K562 (cell line): ENCODE results near the gene CRELD2. TPM values are rescaled to one million over a fixed set of nuclear protein-coding genes. Genes with fewer than 3 reads are reported as not detected.

Source experiments
- ATAC-seq: fragments of 200-7000 bp; cut with Tn5 transposase; 3 replicates; pipeline ENCODE4 v1.9.1; 2020; ENCODE audit warnings: moderate library complexity
- BruUV-seq: library from RNA; stranded (reverse); fragments of 400-500 nt; replicated peaks from 2 replicates; lab custom pipeline; 2021; lab: Mats Ljungman, UMichigan
- CTCF ChIA-PET: fragments of 300-600 bp; formaldehyde crosslinking; extraction: SDS; loops from one replicate; lab custom pipeline; 2021; ENCODE audit warnings: low intra/inter-chr PET ratio; lab: Yijun Ruan, JAX
- POLR2A ChIA-PET: fragments of 300-600, 350-650 bp; sonication (Branson Sonifier 250); formaldehyde crosslinking; extraction: SDS; loops from one replicate; lab custom pipeline; 2021; ENCODE audit warnings: antibody characterized with exemption, inconsistent platforms; lab: Yijun Ruan, JAX
- DNase-seq, 4 experiments: peaks; one replicate each; pipeline versions ENCODE4 v3.0.0 to v3.0.0-alpha.2; 2011 to 2018; ENCODE audit warnings: low spot score in 3 of 4, mixed read lengths in 3 of 4; ENCODE audit errors: extremely low read depth in 1 of 4
- FAIRE-seq: peaks from 2 replicates; lab custom pipeline; 2011; peaks lifted over from hg19 to GRCh38; lab: Jason Lieb, UNC
- H2AFZ ChIP-seq: 2 replicates; pipeline ENCODE4 v1.6.0; 2011; ENCODE audit warnings: low read depth, low read length, control low read depth, inconsistent platforms
- H3K27ac ChIP-seq: fragments of 200-600 bp; 3 replicates; pipeline ENCODE4 v1.8.0; 2011; ENCODE audit warnings: low read depth, mild to moderate bottlenecking, control low read depth, inconsistent platforms, low read length, moderate library complexity, mixed read lengths; ENCODE audit errors: extremely low read depth
- H3K27me3 ChIP-seq, 2 experiments: fragments of 300-600 bp in 1 of 2; 2 replicates in 1 of 2; 3 replicates in 1 of 2; pipeline versions ENCODE4 v1.6.0 to v1.8.0; 2011; ENCODE audit warnings: inconsistent platforms in 2 of 2, low read length in 2 of 2, mild to moderate bottlenecking in 1 of 2, mixed read lengths in 1 of 2, moderate library complexity in 1 of 2; ENCODE audit not compliant: control insufficient read depth in 2 of 2, insufficient read depth in 2 of 2
- H3K36me3 ChIP-seq: fragments of 300-600 bp; 3 replicates; pipeline ENCODE4 v1.8.0; 2011; ENCODE audit warnings: mild to moderate bottlenecking, low read length, inconsistent platforms; ENCODE audit not compliant: control insufficient read depth, insufficient read depth
- H3K4me1 ChIP-seq, 2 experiments: fragments of 200-600 bp in 1 of 2; replicated peaks in 1 of 2; 2 replicates in 1 of 2; 3 replicates in 1 of 2; pipeline versions ENCODE4 v1.5.1 to v1.8.0; 2011; ENCODE audit warnings: inconsistent platforms in 2 of 2, low read length in 2 of 2, mild to moderate bottlenecking in 1 of 2, mixed read lengths in 1 of 2, moderate library complexity in 1 of 2; ENCODE audit not compliant: control insufficient read depth in 2 of 2, insufficient read depth in 2 of 2
- H3K4me2 ChIP-seq: 2 replicates; pipeline ENCODE4 v1.6.1; 2011; ENCODE audit warnings: low read length, control low read depth, inconsistent platforms, mixed read lengths; ENCODE audit not compliant: insufficient read depth
- H3K4me3 ChIP-seq: fragments of 200-600 bp; sonication (generic), shearing (Covaris generic); 2 replicates; pipeline ENCODE4 v1.5.1; 2016; ENCODE audit warnings: control low read depth, inconsistent platforms
- H3K79me2 ChIP-seq: fragments of 200-600 bp; 3 replicates; pipeline ENCODE4 v1.8.0; 2011; ENCODE audit warnings: low read length, inconsistent platforms; ENCODE audit not compliant: control insufficient read depth, insufficient read depth
- H3K9ac ChIP-seq, 2 experiments: 2 replicates each; pipeline versions ENCODE4 v1.6.0 to v1.6.1; 2011; ENCODE audit warnings: low read depth in 2 of 2, low read length in 2 of 2, control low read depth in 1 of 2, inconsistent platforms in 1 of 2, mild to moderate bottlenecking in 1 of 2, mixed read lengths in 1 of 2; ENCODE audit not compliant: insufficient read depth in 1 of 2
- H3K9me1 ChIP-seq: one replicate; pipeline ENCODE4 v1.6.0; 2011; ENCODE audit warnings: inconsistent platforms, mild to moderate bottlenecking, low read length, moderate library complexity; ENCODE audit not compliant: control insufficient read depth, insufficient read depth
- H3K9me3 ChIP-seq: replicated peaks from 2 replicates; pipeline ENCODE4 v1.5.1; 2011; ENCODE audit warnings: low read depth, low read length, inconsistent platforms; ENCODE audit not compliant: control insufficient read depth, insufficient read depth
- H4K20me1 ChIP-seq: replicated peaks from 2 replicates; pipeline ENCODE4 v1.6.1; 2011; ENCODE audit warnings: low read length, inconsistent platforms, mixed read lengths; ENCODE audit not compliant: control insufficient read depth, insufficient read depth
- DIDO1 ChIP-seq: fragments of 450-650 bp; IDR thresholded peaks from 2 replicates; pipeline ENCODE4 v1.6.1; 2016; ENCODE audit warnings: low read depth, missing biosample characterization, missing genetic modification characterization
- ETV6 ChIP-seq, 3 experiments: fragments of 150-350 bp in 1 of 3; sonication (generic) in 1 of 3; formaldehyde crosslinking in 1 of 3; IDR thresholded peaks; 2 replicates each; pipeline versions ENCODE4 v1.6.1 to v1.8.0; 2014 to 2022; ENCODE audit warnings: borderline replicate concordance in 2 of 3, low read depth in 2 of 3, antibody characterized with exemption in 1 of 3, low read length in 1 of 3, mild to moderate bottlenecking in 1 of 3, missing genetic modification reagents in 1 of 3
- MAFF ChIP-seq: IDR thresholded peaks from 2 replicates; pipeline ENCODE4 v1.6.1; 2012; ENCODE audit warnings: low read length, improper control_type of control experiment
- PCBP2 ChIP-seq: fragments of 200-400 bp; formaldehyde crosslinking; IDR thresholded peaks from 2 replicates; pipeline ENCODE4 v1.6.1; 2018; ENCODE audit warnings: low read length, low read depth, mild to moderate bottlenecking, moderate library complexity; ENCODE audit not compliant: poor library complexity, severe bottlenecking
- ZNF316 ChIP-seq: fragments of 450-650 bp; IDR thresholded peaks from 2 replicates; pipeline ENCODE4 v1.6.1; 2016
- WGBS: fragments of 100-300 bp; shearing (Covaris generic); methylation state at CpG from one replicate; pipeline ENCODE4 v1.1.6; 2016; ENCODE audit warnings: low coverage, mixed read lengths; ENCODE audit not compliant: insufficient coverage; ENCODE audit errors: missing lambda C conversion rate; 5-methylcytosine and 5-hydroxymethylcytosine counted together
- in situ Hi-C: fragments of 300-500 bp; cut with MboI; formaldehyde crosslinking; loops from 4 replicates; pipeline ENCODE4 v1.15.0; 2018; ENCODE audit warnings: inconsistent platforms, mixed read lengths
- intact Hi-C: fragments of 100-400 bp; cut with micrococcal nuclease; formaldehyde crosslinking; loops from 2 replicates; pipeline ENCODE4 v1.14.2; 2022
- polyA plus RNA-seq, 8 experiments: library from polyadenylated mRNA; depleted of rRNA in 4 of 8; stranded (reverse) in 5 of 8; unstranded in 3 of 8; fragments of >200 nt; fragmentation: Nextera tagmentation in 2 of 8; fragmentation: Illumina TruSeq in 1 of 8; extraction: Ambion mirVana in 2 of 8; extraction: Trizol in 1 of 8; gene quantifications; 2 replicates each; pipeline versions ENCODE4 v1.2.1 to v1.2.3, GENCODE V29; 2011 to 2014; ENCODE audit warnings: inconsistent platforms in 1 of 8, missing spikeins in 1 of 8
- total RNA-seq, 7 experiments: library from RNA; depleted of rRNA in 6 of 7; stranded (reverse); fragments of >200 nt in 6 of 7; fragmentation: Illumina TruSeq in 2 of 7; extraction: Trizol in 2 of 7; gene quantifications; 2 replicates each; pipeline versions ENCODE4 v1.2.1 to v1.2.3, GENCODE V29; 2011 to 2021; ENCODE audit warnings: low replicate concordance in 1 of 7
- TF ChIP-seq, protein P1 (sequence below): fragments of 450-650 bp; IDR thresholded peaks from one replicate; pipeline ENCODE4 v1.6.1; 2018; ENCODE audit warnings: mild to moderate bottlenecking, moderate library complexity; ENCODE audit not compliant: partially characterized antibody

Gene CRELD2
- total and polyA plus RNA-seq, 9 of the 15 experiments (the other 6 are each of a cell fraction or from before 2014, with no cell fraction given): 0.96 to 25.3 (median 8.8) TPM

DNA sequence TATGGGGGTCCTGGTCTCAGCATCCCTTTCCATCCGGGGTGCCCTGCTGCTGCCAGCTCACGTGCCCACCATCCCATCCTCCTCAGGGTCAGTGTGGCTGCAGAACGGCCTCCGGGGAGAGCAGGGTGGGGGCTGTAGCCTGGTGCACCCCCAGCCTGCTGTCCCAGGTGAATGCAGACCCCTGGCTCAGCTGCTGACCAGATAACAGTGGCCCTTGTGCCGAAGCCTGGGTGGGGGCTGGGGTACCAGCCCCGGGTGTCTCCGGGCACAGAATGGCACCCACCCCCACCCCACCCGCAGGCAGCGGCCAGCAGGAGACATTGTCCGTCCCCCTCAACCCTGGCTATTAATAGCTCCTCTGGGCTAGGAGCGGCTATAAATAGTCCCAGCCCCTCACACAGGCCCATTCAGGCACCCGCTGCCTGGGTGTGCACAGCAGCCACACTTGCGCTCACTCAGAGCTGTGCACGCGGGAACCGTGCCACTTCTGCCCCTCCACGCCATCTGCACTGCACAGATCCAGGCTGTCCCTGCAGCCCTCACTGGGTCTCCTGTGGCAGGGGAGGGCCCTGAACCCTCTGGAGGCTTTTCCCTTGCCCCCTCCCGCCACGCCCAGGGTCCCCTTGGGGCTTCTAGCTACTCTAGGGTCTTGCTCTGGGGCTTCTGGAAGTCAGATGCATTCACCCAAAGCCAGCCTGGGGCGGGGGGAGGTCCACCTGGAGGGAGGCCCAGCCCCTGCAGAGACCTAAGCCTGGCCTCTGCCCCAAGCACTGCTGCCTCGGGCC lies 18.7 kb downstream of the CRELD2 start (continued):
- TF ChIP-seq PCBP2 (no peak), ZNF316 (no peak), DIDO1 (tag) (no peak)
- TF ChIP-seq, protein P1, sequence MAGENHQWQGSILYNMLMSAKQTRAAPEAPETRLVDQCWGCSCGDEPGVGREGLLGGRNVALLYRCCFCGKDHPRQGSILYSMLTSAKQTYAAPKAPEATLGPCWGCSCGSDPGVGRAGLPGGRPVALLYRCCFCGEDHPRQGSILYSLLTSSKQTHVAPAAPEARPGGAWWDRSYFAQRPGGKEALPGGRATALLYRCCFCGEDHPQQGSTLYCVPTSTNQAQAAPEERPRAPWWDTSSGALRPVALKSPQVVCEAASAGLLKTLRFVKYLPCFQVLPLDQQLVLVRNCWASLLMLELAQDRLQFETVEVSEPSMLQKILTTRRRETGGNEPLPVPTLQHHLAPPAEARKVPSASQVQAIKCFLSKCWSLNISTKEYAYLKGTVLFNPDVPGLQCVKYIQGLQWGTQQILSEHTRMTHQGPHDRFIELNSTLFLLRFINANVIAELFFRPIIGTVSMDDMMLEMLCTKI: no peak
- TF ChIP-seq, all 486 proteins: peak for 0

GRCh38 chr22:49937758-49938564 lies 19.5 kb downstream of the CRELD2 start:
- POLR2A ChIA-PET: no interaction called here
- H3K4me2 ChIP-seq: no peak overlapping the region
- H3K9ac ChIP-seq: peak overlapping the region in 1 of 2 experiments; percentile 68; a peak in 2 of 4 replicates
- no peak overlapping the region for H3K4me3 ChIP-seq
- peaks cover 21 to 66% of the 10 kb centered on the region in 2 experiments for H3K4me1 ChIP-seq
- ATAC-seq: no peak
- in situ Hi-C loops (no loop called here), intact Hi-C loops (no loop called here)
- BruUV-seq: no TSS peak
- no peaks in the 10 kb centered on the region for H3K36me3 ChIP-seq
- no peaks in the 10 kb centered on the region for H3K79me2 ChIP-seq
- H3K27ac ChIP-seq: no peak overlapping the region
- no peaks in the 10 kb centered on the region for H3K9me3 ChIP-seq
- no peak for FAIRE-seq
- 86% methylated on average over 10 of the region's 27 CpGs for WGBS
- H3K27me3 ChIP-seq: no peaks in the 10 kb centered on the region
- H4K20me1 ChIP-seq: no peaks in the 10 kb centered on the region
- no peak overlapping the region for H2AFZ ChIP-seq
- TF ChIP-seq MAFF (no peak), ETV6 (IDR thresholded peaks at IDR 0.05; ENCODE audit: borderline replicate concordance in 1 of 2, low read depth in 2 of 2, low read length in 1 of 2) (no peak), ETV6 (CRISPR knock-in tag; IDR thresholded peaks at IDR 0.05; ENCODE audit: borderline replicate concordance) (no peak)
- no peaks in the 10 kb centered on the region for H3K9me1 ChIP-seq
- CTCF ChIA-PET: no interaction called here
- no peak for DNase-seq
